ENCODE results near the gene KCNMA1. TPM values are rescaled to one million over a fixed set of nuclear protein-coding genes. Genes with fewer than 3 reads are reported as not detected.
"Not testable (repeated sequence)": the region's sequence is repeated elsewhere in the genome, so short reads cannot be mapped to it uniquely, and the experiment has no call there.

Gene KCNMA1
- polyA plus RNA-seq, 1 donor, result 15.2 TPM

DNA sequence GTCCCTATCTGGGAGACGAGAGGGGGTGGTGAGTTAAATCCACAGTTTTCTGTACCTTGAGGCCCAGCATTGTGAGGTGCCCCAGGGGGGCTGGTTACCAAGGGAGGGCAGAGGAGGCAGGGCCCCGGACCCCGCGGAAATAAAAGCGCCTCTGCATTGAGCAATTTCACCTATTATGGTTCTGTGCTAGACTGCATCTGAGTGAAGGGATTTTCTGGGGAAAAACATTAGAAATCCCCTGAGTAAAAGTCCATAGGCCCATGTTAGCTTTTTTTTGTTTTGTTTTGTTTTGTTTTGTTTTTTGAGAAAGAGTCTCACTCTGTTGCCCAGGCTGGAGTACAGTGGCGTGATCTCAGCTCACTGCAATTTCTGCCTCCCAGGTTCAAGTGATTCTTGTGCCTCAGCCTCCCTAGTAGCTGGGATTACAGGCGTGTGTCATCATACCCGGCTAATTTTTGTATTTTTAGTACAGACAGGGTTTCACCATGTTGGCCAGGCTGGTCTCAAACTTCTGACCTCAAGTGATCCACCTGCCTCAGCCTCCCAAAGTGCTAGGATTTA, 225.0 kb downstream of the KCNMA1 start:
- DNase-seq, result not testable (repeated sequence)

GRCh38 chr10:77411805-77412204, 225.8 kb downstream of the KCNMA1 start:
- no peak for DNase-seq

DNA sequence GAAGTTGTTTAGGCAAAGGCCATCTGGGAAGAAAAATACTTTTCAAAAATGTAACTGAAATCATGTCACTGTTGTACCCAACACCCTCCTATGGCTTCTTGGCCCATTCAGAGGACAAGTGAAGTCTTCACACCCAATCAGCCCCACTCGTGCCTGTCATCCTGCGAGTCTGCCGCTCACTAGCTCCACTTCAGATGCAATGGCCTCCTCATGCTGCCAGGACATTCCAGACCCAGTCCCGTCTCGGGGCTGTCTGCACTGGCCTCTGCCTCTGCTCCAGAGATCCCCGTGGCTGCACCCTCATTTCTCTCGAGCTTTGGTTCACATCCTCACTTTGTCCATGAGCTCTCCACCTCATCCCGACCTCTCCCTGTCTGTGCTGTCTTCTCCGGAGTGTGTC, 227.1 kb downstream of the KCNMA1 start:
- no peak for DNase-seq

GRCh38 chr10:77409697-77410471, 227.7 kb downstream of the KCNMA1 start:
- DNase-seq, result no peak

DNA sequence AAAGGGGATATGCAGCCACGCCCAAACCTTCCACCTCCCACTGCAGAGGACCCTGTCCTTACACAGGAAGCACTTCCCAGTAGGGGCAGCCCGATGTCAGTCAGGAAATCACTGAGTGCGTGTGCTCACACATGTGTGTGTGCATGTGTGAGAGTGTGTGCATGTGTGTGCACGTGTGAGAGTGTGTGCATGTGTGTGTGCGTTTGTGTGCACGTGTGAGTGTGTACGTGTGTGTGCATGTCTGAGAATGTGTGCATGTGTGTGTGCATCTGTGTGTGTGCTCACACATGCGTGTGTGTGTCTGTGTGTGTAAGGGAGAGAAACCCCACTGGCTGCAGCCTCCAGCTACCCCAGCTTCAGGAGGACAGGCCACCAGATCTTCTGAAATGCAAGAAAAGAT, 229.3 kb downstream of the KCNMA1 start:
- DNase-seq, result no peak

- DNase-seq, result no peak
Observed at GRCh38 chr10:77406764-77407430, 230.7 kb downstream of the KCNMA1 start.

DNA sequence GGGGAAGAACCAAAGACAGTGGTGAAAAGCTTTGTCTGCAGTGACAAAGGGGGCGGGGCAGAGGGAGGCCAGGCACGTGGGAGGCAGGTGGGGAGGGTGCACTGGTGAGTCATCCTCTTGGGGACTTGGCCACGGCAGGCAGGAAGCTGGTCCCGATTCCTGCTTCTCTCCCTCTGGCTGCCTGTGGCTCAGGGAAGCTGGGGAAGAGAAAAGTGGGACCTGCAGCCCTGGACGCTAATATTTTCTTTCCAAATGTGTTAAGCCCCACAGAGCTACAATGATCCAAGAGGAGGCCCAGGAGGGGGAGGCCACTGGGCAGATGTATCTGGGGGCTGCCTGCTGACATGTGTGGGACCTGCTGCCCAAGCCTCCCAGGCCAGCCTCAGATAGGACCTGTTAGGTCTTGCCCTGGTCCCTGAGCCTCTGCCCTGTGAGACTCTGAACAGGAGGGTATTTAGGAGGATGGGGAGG, 231.8 kb downstream of the KCNMA1 start:
- DNase-seq, result no peak

DNA sequence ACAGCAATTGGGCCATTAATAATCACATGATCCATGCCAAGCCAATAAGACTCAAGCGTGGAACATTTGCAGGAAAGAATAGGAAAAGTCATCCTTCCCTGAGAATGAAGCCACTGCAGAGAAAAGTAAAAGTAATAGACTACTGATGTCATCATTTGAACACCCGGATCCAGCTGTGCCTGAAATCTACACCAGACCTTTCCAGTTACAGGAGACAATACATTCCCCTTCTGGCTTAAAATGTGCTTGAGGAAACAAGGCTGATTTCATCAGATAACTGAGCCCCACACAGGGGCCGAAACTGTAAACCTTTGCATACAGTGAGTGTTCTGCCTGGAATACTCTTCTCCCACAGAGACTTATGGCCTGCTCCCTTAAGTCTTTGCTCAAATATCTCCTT, 232.8 kb downstream of the KCNMA1 start:
- DNase-seq, result no peak

DNA sequence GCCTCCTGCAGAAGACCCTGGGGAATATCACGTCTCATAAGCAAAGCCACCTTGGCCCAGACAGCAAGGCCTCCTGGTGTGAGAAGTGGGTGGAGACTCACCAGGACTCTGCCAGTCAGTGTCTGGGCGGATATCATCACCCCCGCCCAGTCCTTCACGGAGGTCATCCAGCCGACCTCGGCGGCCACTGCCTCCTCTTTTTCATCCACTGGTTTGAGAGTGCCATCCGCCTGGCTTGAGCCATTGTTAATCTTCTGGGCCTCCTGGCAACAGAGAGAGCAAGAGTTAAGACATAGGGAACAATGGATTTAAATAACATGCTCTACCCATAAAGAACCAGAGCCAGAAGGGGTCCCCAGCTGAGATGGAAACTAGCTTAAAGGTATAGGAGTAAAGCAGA, 233.8 kb downstream of the KCNMA1 start:
- DNase-seq, result no peak

- DNase-seq, result no peak
Observed at GRCh38 chr10:77401683-77402082, 235.9 kb downstream of the KCNMA1 start.

DNA sequence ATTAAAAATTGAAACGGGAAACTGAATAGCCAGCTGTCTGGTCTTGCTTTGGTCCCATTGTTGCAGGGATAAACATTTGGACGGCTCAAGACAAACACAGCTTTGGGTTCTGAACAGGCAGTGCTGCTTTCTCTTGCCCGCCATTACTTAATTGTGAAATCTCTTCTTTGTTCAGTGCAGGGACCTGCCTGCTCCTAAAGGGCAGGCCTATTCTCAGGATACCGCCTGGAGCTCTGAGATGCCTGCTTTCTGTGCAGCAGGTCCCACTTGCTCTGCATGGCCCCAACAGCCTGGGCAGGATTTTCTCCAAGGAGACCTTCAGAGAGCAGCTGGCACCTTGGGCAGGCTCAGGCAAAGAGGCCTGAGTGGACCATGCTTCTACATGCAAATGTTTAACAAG, 237.6 kb downstream of the KCNMA1 start:
- DNase-seq, result no peak

DNA sequence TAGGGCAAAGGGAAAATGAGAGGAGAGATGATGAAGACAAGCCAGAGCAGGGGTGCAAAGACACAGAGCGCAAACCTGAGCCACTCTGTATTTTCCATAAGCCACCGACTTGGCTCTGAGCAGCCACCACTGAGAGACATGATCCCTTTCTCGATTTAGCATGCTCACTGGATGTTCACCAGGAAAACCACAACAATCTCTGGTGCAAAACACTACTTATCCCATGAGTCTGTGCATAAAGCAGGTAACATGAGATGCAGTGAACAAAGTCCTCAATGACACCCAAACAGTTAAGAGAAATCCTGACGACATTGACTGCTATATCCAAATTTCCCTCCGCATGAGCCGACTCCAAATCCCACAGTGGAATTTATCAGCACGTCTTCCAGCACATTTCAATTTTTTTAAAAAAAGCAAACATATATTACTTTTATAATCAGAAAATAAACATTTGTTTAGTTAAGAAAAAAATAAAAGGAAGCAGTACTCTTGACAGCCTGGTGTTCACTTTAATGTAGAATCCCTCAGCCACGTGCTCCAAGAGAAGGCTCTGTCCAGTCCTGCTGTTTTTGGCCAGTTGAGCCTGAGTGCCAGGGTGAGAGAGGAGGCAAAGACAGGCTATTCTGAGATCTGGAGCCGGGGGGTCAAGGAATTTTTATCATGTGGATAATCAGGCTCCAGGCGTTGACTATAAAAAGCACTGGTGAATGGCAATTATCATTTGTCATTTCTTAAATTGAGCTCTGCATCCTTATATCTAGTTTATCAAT, 238.4 kb downstream of the KCNMA1 start:
- no peak for DNase-seq

DNA sequence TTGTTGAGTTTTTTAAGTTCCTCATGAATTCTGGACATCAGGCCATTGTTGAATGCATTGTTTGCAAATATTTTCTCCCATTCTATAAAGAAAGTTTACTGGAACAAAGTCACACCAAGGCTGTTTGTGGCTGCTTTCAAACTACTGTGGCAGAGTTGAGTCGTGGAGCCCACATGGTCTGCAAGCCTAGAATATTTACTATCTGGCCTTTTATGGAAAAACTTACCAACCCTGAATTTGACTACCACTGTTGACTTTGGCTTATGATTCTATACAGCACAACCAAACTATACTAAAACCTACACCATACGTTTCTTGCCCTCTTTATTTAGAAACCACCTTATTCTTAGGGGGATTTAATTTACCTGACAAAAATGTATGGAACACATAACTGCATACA, 239.1 kb downstream of the KCNMA1 start:
- no peak for DNase-seq

- DNase-seq, result no peak
Observed at GRCh38 chr10:77397103-77397502, 240.5 kb downstream of the KCNMA1 start.

DNA sequence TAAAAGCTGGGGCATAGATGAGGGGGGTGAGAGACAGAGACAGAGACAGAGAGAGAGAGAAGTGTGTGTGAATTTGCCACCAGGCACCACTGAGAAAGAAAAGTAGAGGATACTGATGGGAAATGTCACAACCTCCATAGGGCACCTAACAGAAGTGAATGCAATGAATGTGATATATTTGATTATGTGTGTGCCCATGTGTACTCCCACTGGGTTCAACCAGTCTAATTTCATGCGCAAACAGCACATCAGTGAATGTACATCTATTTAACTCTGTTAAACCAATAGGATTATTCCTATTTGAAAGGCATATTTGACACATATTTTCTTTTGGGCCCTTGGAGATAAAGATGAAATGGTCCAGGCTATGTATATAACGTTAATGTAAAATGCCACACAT, 241.3 kb downstream of the KCNMA1 start:
- DNase-seq, result no peak

DNA sequence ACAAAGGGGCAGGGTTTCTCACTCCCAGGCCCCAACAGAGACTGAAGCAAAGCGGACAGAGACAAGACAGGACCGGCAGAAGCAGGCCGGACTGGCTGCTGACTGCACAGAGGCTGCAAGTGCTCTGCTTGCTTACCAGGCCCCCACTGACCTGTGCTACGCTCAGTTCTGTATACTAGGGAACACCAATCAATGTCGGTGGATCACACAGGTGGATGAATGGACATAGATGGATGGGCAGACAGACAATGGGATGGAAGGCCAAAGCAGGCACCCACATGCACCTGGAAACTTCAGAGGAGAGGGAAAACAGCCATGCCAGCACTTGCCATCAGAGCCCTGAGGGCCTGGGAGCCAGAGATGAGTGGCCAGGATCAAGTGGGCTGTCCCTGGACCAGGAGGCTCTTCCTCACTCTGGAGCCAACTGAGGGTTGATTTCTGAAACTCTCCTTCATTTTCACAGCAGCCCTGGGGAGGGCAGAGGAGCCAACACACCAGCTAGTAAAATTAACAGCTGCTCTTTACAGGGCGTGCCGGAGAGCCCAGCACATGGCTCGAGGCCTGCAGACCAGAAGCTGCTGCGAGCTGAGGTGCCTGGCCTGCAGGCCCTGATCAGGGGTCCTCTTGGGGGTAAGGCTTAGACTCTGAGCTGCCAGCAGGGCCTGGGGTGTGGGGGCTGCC, 243.6 kb downstream of the KCNMA1 start:
- DNase-seq, result no peak

DNA sequence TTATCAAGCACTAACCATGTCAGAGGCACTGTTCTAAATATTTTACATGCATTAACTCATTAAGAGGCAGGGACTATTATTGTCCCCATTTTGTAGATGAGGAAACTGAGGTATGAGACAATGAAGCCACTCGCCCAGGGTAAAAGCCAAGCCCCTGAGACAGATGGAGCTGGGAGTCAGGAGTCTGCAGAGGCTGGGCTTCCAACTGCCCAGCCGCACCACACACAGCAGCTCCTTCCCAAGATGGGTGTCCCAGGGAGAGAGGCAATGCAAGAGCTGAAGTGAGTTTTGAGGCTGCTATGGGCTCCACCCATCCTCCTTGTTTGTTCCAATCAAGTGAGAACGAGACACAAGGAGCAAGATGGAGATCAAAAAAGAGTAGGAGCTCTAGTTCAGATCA, 244.2 kb downstream of the KCNMA1 start:
- no peak for DNase-seq

DNA sequence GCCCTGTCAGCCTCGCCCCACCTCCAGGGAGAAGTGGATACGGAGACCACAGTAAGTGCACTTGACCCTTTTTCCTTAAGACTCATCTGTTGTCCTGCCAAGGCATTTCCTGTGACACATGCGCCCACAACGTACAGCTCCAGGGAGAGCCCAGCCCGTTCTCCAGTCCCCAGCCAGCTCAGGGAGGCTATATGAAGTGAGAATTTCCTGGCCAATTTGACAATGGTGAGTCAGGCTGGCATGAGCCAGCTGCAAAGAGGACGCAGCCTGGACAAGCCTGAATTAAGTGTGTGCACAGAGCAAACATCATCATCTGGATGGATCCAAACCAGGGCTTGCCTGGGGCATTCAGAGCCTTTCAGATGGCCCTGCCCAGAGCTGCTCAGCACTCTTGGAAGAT, 244.8 kb downstream of the KCNMA1 start:
- DNase-seq, result no peak

DNA sequence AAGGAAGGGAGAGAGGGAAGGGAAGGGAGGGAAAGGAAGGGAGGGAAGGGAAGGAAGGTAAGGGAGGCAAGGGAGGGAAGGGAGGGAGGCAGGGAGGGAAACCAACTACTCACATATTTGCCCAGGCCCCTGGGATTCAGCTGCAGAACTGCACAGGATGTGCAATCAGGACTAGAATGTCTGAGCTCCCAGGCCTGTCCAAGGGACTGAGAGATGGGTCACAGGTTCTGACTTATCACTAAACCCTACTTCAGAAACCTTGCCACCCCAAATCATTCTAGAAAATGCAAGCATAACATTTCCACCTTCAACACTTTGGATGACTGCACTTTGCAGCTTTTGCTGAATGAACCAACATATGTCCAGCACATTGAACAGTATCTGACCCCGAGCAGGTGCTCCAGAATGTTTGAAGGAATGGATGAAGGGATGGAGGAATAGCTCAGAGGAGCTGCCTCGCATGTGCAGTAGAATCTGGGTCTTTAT, 245.3 kb downstream of the KCNMA1 start:
- DNase-seq, result no peak

- DNase-seq, result peak; percentile 84
Observed at GRCh38 chr10:77391605-77392235, 245.9 kb downstream of the KCNMA1 start.

GRCh38 chr10:77390481-77390891, 247.1 kb downstream of the KCNMA1 start:
- DNase-seq, result no peak

Data from hindlimb muscle (tissue), 1 donor.